Adrenal gland (tissue), 12 donors: ENCODE data around the gene NIP7. TPM values are rescaled to one million over a fixed set of nuclear protein-coding genes. Genes with fewer than 3 reads are reported as not detected.

Source experiments
- DNase-seq, 7 donors: peaks; one replicate each; pipeline ENCODE4 v3.0.0-alpha.2; 2019 to 2020
- H3K27ac ChIP-seq, 5 donors: fragments of 200-600 bp; sonication (generic) in 4 of 5; 1 replicate in 3 of 5; 2 replicates in 2 of 5; pipeline versions ENCODE4 v1.5.1 to v1.8.0; 2016 to 2020; ENCODE audit warnings: mild to moderate bottlenecking in 1 of 5
- H3K27me3 ChIP-seq: fragments of 200-600 bp; 2 replicates; pipeline ENCODE4 v1.8.0; 2021
- H3K36me3 ChIP-seq, 2 donors: fragments of 200-600 bp; replicated peaks in 1 of 2; 1 replicate in 1 of 2; 2 replicates in 1 of 2; pipeline versions ENCODE4 v1.5.1 to v1.8.0; 2018 to 2022
- H3K4me1 ChIP-seq, 2 donors: fragments of 200-600 bp; replicated peaks in 1 of 2; 1 replicate in 1 of 2; 2 replicates in 1 of 2; pipeline versions ENCODE4 v1.5.1 to v1.8.0; 2018 to 2021
- H3K4me3 ChIP-seq, 4 donors: fragments of 200-600 bp; sonication (generic) in 3 of 4; one replicate each; pipeline ENCODE4 v1.5.1; 2016 to 2018
- H3K9me3 ChIP-seq, 3 donors: fragments of 200-600 bp; sonication (generic) in 1 of 3; replicated peaks in 1 of 3; 1 replicate in 2 of 3; 2 replicates in 1 of 3; pipeline versions ENCODE4 v1.5.1 to v1.8.0; 2016 to 2021
- POLR2A ChIP-seq, 2 donors: fragments of 450-650 bp; IDR thresholded peaks; one replicate each; pipeline ENCODE4 v1.6.1; 2017; ENCODE audit warnings: antibody characterized with exemption in 2 of 2, mild to moderate bottlenecking in 2 of 2, moderate library complexity in 1 of 2
- WGBS, 4 donors: extraction: QIAGEN DNeasy Blood & Tissue Kit in 2 of 4; methylation state at CpG; one replicate each; pipeline versions ENCODE4 v1.1.5 to v1.1.7; 2013 to 2017; 5-methylcytosine and 5-hydroxymethylcytosine counted together
- intact Hi-C, 2 donors: fragments of 100-400 bp; cut with DNase I; formaldehyde crosslinking; loops; one replicate each; pipeline versions ENCODE4 v1.14.1 to v1.15.0; 2022 to 2023
- polyA plus RNA-seq, 3 donors: library from polyadenylated mRNA; stranded (reverse); fragments of 200-250 nt in 2 of 3; fragments of 350-450 nt in 1 of 3; fragmentation: Illumina TruSeq in 1 of 3; extraction: RNeasy Lipid Tissue Mini Kit (QIAGEN cat#74804) in 1 of 3; gene quantifications; one replicate each; pipeline ENCODE4 v1.2.3, GENCODE V29; 2013 to 2014
- total RNA-seq, 9 donors: library from RNA; depleted of rRNA in 4 of 9; stranded (reverse); fragments of >200 nt in 4 of 9; fragments of 120-200 nt in 1 of 9; fragmentation: NEBNext Ultra II Directional in 1 of 9; extraction: Animal tissue kit (Norgen Biotek cat#: 25700) in 1 of 9; gene quantifications; one replicate each; pipeline versions ENCODE4 v1.1.0 to v1.2.4, GENCODE V29; 2013 to 2023
- TF ChIP-seq, protein P1 (sequence below), 6 experiments: fragments of 450-650 bp in 4 of 6; fragments of 200-600 bp in 2 of 6; sonication (generic) in 1 of 6; IDR thresholded peaks; 1 replicate in 5 of 6; 2 replicates in 1 of 6; pipeline versions ENCODE4 v1.5.1 to v1.8.0; 2016 to 2021; ENCODE audit warnings: antibody characterized with exemption in 6 of 6, mild to moderate bottlenecking in 2 of 6, moderate library complexity in 1 of 6
- donor health status: healthy with polysubstance abuse.
- donor health status: Bipolar disorder and iron deficiency.
- donor health status: DM: yes; HTN: yes; CAD: no.
- donor health status: DM: no; HTN: no; CAD: no.
- donor health status: DM: no; HTN: no; CAD: no.
- donor health status: DM: yes; HTN: yes; CAD: no.

NIP7 gene
- total and polyA plus RNA-seq, 12 donors, result 10.5 to 38.0 (median 21.6) TPM

DNA sequence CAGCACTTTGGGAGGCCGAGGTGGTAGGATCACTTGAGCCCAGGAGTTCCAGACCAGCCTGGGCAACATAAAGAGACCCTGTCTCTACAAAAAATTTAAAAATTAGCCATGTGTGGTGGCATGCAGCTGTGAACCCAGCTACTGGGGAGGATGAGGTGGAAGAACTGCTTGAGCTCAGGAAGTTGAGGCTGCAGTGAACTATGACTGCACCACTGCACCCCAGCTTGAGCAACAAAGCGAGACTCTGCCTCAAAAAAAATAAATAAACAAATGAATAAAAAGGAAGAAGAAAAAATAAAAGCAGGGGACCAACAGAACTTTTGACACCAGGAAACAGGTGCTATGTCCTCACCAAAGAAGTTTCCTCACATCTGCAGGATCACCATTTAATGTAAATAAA is 32.0 kb downstream of the NIP7 start:
- Histone ChIP-seq H3K27me3 (no peaks in the 10 kb centered on the region), H3K36me3 (peaks cover 0 to 50% of the 10 kb centered on the region in 2 donors), H3K27ac (no peak overlapping the region), H3K9me3 (no peaks in the 10 kb centered on the region), H3K4me3 (no peak overlapping the region), H3K4me1 (no peaks in the 10 kb centered on the region)
- TF ChIP-seq POLR2A (IDR thresholded peaks at IDR 0.05), result no peak
- TF ChIP-seq, protein P1, sequence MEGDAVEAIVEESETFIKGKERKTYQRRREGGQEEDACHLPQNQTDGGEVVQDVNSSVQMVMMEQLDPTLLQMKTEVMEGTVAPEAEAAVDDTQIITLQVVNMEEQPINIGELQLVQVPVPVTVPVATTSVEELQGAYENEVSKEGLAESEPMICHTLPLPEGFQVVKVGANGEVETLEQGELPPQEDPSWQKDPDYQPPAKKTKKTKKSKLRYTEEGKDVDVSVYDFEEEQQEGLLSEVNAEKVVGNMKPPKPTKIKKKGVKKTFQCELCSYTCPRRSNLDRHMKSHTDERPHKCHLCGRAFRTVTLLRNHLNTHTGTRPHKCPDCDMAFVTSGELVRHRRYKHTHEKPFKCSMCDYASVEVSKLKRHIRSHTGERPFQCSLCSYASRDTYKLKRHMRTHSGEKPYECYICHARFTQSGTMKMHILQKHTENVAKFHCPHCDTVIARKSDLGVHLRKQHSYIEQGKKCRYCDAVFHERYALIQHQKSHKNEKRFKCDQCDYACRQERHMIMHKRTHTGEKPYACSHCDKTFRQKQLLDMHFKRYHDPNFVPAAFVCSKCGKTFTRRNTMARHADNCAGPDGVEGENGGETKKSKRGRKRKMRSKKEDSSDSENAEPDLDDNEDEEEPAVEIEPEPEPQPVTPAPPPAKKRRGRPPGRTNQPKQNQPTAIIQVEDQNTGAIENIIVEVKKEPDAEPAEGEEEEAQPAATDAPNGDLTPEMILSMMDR (IDR thresholded peaks at IDR 0.05), result no peak
- peak in 1 of 7 donors; percentile 10 for DNase-seq
- 94 to 100% (median 95%) methylated on average over 2 of the region's 2 CpGs for WGBS, 4 donors
- intact Hi-C loops, result no loop called here

DNA sequence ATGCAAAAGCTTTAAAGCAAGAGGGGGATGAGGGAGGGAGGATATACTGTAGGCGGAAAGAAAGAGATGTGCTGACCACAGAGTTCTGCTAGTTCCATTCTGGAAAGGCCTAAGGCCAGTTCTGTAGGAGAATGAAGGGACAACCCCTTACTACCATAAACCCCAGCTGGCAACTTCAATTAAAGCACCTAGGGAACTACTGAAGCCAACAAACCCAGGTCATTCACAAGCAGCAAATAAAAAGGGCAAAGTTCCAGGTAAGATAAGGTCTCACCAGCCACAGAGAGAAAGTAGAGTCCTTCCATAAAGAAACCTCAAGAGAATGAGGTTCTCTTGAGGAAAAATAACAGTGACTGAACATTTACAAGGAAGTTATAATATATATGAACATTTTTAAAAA is 33.4 kb downstream of the NIP7 start:
- H3K36me3 ChIP-seq, result peaks cover 0 to 37% of the 10 kb centered on the region in 2 donors
- H3K27ac ChIP-seq, result no peak overlapping the region
- no peaks in the 10 kb centered on the region for H3K27me3 ChIP-seq
- H3K4me1 ChIP-seq, result no peaks in the 10 kb centered on the region
- WGBS, 4 donors, result 94 to 100% (median 96%) methylated on average over 1 of the region's 1 CpG
- DNase-seq, result no peak
- no peaks in the 10 kb centered on the region for H3K9me3 ChIP-seq
- intact Hi-C loops, result no loop called here
- TF ChIP-seq, protein P1 (IDR thresholded peaks at IDR 0.05), result no peak
- TF ChIP-seq POLR2A (IDR thresholded peaks at IDR 0.05), result no peak
- H3K4me3 ChIP-seq, result no peak overlapping the region

DNA sequence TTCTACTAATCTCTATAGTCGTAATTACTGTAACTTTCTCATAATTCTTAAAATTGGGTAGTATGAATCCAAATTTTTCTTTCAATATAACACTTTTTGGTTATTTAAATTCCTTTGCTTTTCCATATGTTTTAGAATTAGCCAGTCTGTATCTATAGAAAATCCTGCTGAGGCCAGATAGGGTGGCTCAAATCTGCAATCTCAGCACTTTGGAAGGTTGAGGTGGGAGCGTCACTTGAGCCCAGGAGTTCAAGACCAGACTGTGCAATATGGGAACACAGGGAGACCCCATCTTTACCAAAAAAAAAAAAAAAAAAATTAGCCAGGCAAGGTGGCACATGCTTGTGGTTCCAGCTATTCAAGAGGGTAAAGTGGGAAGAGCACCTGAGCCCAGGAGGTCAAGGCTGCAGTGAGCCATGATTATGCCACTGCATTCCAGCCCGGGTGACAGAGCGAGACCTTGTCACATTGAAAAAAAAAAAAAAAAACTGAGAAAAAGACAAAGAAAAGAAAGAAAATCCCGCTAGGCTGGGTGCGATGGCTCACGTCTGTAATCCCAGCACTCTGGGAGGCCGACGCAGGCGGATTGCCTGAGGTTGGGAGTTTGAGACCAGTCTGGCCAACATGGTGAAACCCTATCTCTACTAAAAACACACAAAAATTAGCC is 37.0 kb downstream of the NIP7 start:
- H3K36me3 ChIP-seq, result peaks cover 0 to 34% of the 10 kb centered on the region in 2 donors
- H3K27me3 ChIP-seq, result no peaks in the 10 kb centered on the region
- DNase-seq, result peak in 5 of 7 donors; percentile 41 to 60 (median 47)
- TF ChIP-seq POLR2A (IDR thresholded peaks at IDR 0.05), result no peak
- TF ChIP-seq, protein P1 (IDR thresholded peaks at IDR 0.05), result no peak
- peaks cover 0 to 12% of the 10 kb centered on the region in 2 donors for H3K4me1 ChIP-seq
- intact Hi-C loops, result no loop called here
- WGBS, 4 donors, result 60 to 74% (median 69%) methylated on average over 10 of the region's 10 CpGs
- no peaks in the 10 kb centered on the region for H3K9me3 ChIP-seq
- H3K27ac ChIP-seq, result no peak overlapping the region
- no peak overlapping the region for H3K4me3 ChIP-seq

DNA sequence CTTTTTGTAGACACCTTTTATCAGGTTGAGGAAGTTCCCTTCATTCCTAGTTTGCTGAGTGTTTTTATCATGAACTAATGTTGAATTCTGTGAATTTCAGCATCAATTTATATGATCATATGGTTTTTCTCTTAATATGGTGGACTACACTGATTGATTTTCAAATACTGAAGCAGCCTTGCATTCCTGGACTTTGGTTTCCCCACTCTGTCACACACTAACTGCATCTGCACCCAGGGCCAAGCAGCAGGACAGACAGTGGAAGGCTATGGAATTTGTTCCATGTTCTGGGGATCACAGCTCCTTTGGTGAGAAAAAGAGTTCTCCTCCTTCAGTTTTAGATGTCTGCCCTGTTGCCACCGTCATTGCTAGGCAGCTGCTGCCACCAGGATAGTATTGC is 38.5 kb downstream of the NIP7 start:
- Histone ChIP-seq H3K27ac (no peak overlapping the region), H3K27me3 (no peaks in the 10 kb centered on the region), H3K4me1 (peaks cover 0 to 12% of the 10 kb centered on the region in 2 donors), H3K36me3 (peaks cover 0 to 44% of the 10 kb centered on the region in 2 donors), H3K9me3 (no peaks in the 10 kb centered on the region), H3K4me3 (no peak overlapping the region)
- 83 to 100% (median 96%) methylated on average over 1 of the region's 1 CpG for WGBS, 4 donors
- no peak for DNase-seq
- intact Hi-C loops, result no loop called here
- TF ChIP-seq POLR2A (IDR thresholded peaks at IDR 0.05), result no peak
- TF ChIP-seq, protein P1 (IDR thresholded peaks at IDR 0.05), result no peak
